HEK293 (cell line): ENCODE measurements around the gene SLC38A1.

Experiments
- CTCF ChIA-PET: fragments of 350-600 bp; formaldehyde crosslinking; extraction: SDS; loops from one replicate; lab custom pipeline; 2021; ENCODE audit warnings: antibody characterized with exemption; lab: Yijun Ruan, JAX
- POLR2A ChIA-PET: fragments of 300-600 bp; formaldehyde crosslinking; extraction: SDS; loops from one replicate; lab custom pipeline; 2020; ENCODE audit warnings: antibody characterized with exemption, inconsistent platforms; lab: Yijun Ruan, JAX
- H3K27ac ChIP-seq: fragments of 200-500 bp; sonication (Bioruptor generic); 2 replicates; pipeline ENCODE4 v1.5.1; 2014; ENCODE audit warnings: low read depth, low read length, control low read depth, inconsistent platforms; ENCODE audit errors: extremely low read depth
- H3K36me3 ChIP-seq, 2 experiments: fragments of 200-500 bp in 1 of 2; sonication (Bioruptor generic) in 1 of 2; 1 replicate in 1 of 2; 2 replicates in 1 of 2; pipeline ENCODE4 v1.5.1; 2014 to 2017; ENCODE audit warnings: inconsistent platforms in 2 of 2, low read length in 2 of 2; ENCODE audit not compliant: control insufficient read depth in 2 of 2, insufficient read depth in 1 of 2
- H3K4me1 ChIP-seq: fragments of 200-500 bp; sonication (Bioruptor generic); 2 replicates; pipeline ENCODE4 v1.5.1; 2014; ENCODE audit warnings: mild to moderate bottlenecking, low read length, inconsistent platforms; ENCODE audit not compliant: control insufficient read depth, insufficient read depth
- H3K4me3 ChIP-seq: 2 replicates; pipeline ENCODE4 v1.5.1; 2011; ENCODE audit warnings: low read depth, mild to moderate bottlenecking, control low read depth, low read length, moderate library complexity
- H3K9me3 ChIP-seq: fragments of 200-500 bp; sonication (Bioruptor generic); 2 replicates; pipeline ENCODE4 v1.5.1; 2014; ENCODE audit warnings: low read depth, low read length, inconsistent platforms; ENCODE audit not compliant: control insufficient read depth, insufficient read depth
- BCL11B ChIP-seq: fragments of 450-650 bp; formaldehyde crosslinking; IDR thresholded peaks from 2 replicates; pipeline ENCODE4 v1.5.1; 2016; ENCODE audit warnings: low read depth, missing biosample characterization, missing genetic modification characterization
- PRDM1 ChIP-seq: fragments of 450-650 bp; formaldehyde crosslinking; IDR thresholded peaks from 2 replicates; pipeline ENCODE4; 2016; ENCODE audit warnings: missing biosample characterization, missing genetic modification characterization
- REPIN1 ChIP-seq: fragments of 450-650 bp; formaldehyde crosslinking; IDR thresholded peaks from 2 replicates; pipeline ENCODE4 v1.5.1; 2017; ENCODE audit warnings: missing biosample characterization, missing genetic modification characterization, low read depth
- SCRT1 ChIP-seq: fragments of 450-650 bp; formaldehyde crosslinking; IDR thresholded peaks from 2 replicates; pipeline ENCODE4 v1.5.1; 2016; ENCODE audit warnings: missing biosample characterization, missing genetic modification characterization, borderline replicate concordance
- SP2 ChIP-seq: fragments of 450-650 bp; formaldehyde crosslinking; IDR thresholded peaks from 2 replicates; pipeline ENCODE4 v1.5.1; 2016; ENCODE audit warnings: missing biosample characterization, missing genetic modification characterization
- ZBTB1 ChIP-seq: fragments of 450-650 bp; formaldehyde crosslinking; IDR thresholded peaks from 2 replicates; pipeline ENCODE4 v1.5.1; 2016; ENCODE audit warnings: missing biosample characterization, missing genetic modification characterization
- ZFP69B ChIP-seq: fragments of 450-650 bp; formaldehyde crosslinking; IDR thresholded peaks from 2 replicates; pipeline ENCODE4 v1.5.1; 2016; ENCODE audit warnings: missing biosample characterization, missing genetic modification characterization
- ZNF138 ChIP-seq: fragments of 450-650 bp; formaldehyde crosslinking; IDR thresholded peaks from 2 replicates; pipeline ENCODE4 v1.5.1; 2016; ENCODE audit warnings: missing biosample characterization, missing genetic modification characterization, borderline replicate concordance
- ZNF16 ChIP-seq: fragments of 450-650 bp; formaldehyde crosslinking; IDR thresholded peaks from 2 replicates; pipeline ENCODE4 v1.5.1; 2016; ENCODE audit warnings: low read depth, missing biosample characterization, missing genetic modification characterization
- ZNF169 ChIP-seq: fragments of 450-650 bp; formaldehyde crosslinking; IDR thresholded peaks from 2 replicates; pipeline ENCODE4 v1.5.1; 2016; ENCODE audit warnings: missing biosample characterization, missing genetic modification characterization
- ZNF211 ChIP-seq: fragments of 450-650 bp; formaldehyde crosslinking; IDR thresholded peaks from 2 replicates; pipeline ENCODE4 v1.5.1; 2016; ENCODE audit warnings: low read depth, missing biosample characterization, missing genetic modification characterization
- ZNF335 ChIP-seq: fragments of 450-650 bp; formaldehyde crosslinking; conservative IDR thresholded peaks from 2 replicates; pipeline ENCODE4 v1.5.1; 2016; ENCODE audit warnings: missing biosample characterization, missing genetic modification characterization
- ZNF416 ChIP-seq: fragments of 450-650 bp; formaldehyde crosslinking; IDR thresholded peaks from 2 replicates; pipeline ENCODE4 v1.5.1; 2016; ENCODE audit warnings: missing biosample characterization, missing genetic modification characterization
- ZNF555 ChIP-seq: fragments of 450-650 bp; formaldehyde crosslinking; conservative IDR thresholded peaks from 2 replicates; pipeline ENCODE4 v1.5.1; 2017; ENCODE audit warnings: missing biosample characterization, mild to moderate bottlenecking, missing genetic modification characterization, inconsistent platforms
- ZNF560 ChIP-seq: fragments of 450-650 bp; formaldehyde crosslinking; IDR thresholded peaks from 2 replicates; pipeline ENCODE4 v1.5.1; 2017; ENCODE audit warnings: missing biosample characterization, missing genetic modification characterization, borderline replicate concordance
- ZNF561 ChIP-seq: fragments of 450-650 bp; IDR thresholded peaks from 2 replicates; pipeline ENCODE4 v1.5.1; 2018; ENCODE audit warnings: missing biosample characterization, missing genetic modification characterization, borderline replicate concordance
- ZNF677 ChIP-seq: fragments of 450-650 bp; IDR thresholded peaks from 2 replicates; pipeline ENCODE4 v1.5.0; 2018; ENCODE audit warnings: missing biosample characterization, mild to moderate bottlenecking, missing genetic modification characterization, moderate library complexity
- ZNF768 ChIP-seq: fragments of 450-650 bp; formaldehyde crosslinking; IDR thresholded peaks from 2 replicates; pipeline ENCODE4 v1.5.1; 2018; ENCODE audit warnings: missing biosample characterization, mild to moderate bottlenecking, missing genetic modification characterization
- ZNF776 ChIP-seq: fragments of 450-650 bp; formaldehyde crosslinking; IDR thresholded peaks from 2 replicates; pipeline ENCODE4 v1.5.0; 2017; ENCODE audit warnings: missing biosample characterization, missing genetic modification characterization, borderline replicate concordance
- ZNF843 ChIP-seq: fragments of 450-650 bp; formaldehyde crosslinking; IDR thresholded peaks from 2 replicates; pipeline ENCODE4 v1.5.1; 2016; ENCODE audit warnings: missing biosample characterization, missing genetic modification characterization
- TF ChIP-seq, protein P1 (sequence below): fragments of 450-650 bp; formaldehyde crosslinking; IDR thresholded peaks from 2 replicates; pipeline ENCODE4 v1.5.1; 2016; ENCODE audit warnings: missing biosample characterization, missing genetic modification characterization
- TF ChIP-seq, protein P2 (sequence below): fragments of 450-650 bp; formaldehyde crosslinking; IDR thresholded peaks from 2 replicates; pipeline ENCODE4 v1.5.1; 2016; ENCODE audit warnings: missing biosample characterization, missing genetic modification characterization
- TF ChIP-seq, protein P3 (sequence below): fragments of 450-650 bp; formaldehyde crosslinking; IDR thresholded peaks from 2 replicates; pipeline ENCODE4 v1.5.1; 2016; ENCODE audit warnings: missing biosample characterization, missing genetic modification characterization
- TF ChIP-seq, protein P4 (sequence below): fragments of 450-650 bp; formaldehyde crosslinking; IDR thresholded peaks from 2 replicates; pipeline ENCODE4 v1.5.1; 2016; ENCODE audit warnings: missing biosample characterization, missing genetic modification characterization

Gene SLC38A1

DNA sequence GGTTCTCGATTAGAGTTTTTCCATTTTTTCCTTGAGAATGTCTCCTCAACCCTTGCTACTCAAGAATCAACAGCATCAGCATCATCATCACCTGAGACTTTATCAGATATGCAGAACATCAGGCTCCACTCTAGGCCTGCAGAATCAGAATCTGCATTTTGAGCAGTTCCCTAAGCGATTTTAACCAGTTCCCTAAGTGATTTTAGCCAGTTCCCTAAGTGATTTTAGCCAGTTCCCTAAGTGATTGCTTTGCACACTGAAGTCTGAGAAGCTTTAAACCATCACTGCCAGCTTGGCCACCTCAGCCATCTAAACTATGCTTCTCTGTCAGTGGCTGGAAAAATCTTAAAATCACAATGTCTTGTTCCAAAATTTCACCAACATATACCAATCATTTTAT is 29.4 kb upstream of the SLC38A1 start (continued):
- TF ChIP-seq ZNF561 (no peak), ZNF169 (no peak), BCL11B (tag by site-specific recombination) (no peak), ZBTB1 (tag by site-specific recombination) (no peak), ZNF138 (tag by site-specific recombination) (no peak)
- TF ChIP-seq, protein P1, sequence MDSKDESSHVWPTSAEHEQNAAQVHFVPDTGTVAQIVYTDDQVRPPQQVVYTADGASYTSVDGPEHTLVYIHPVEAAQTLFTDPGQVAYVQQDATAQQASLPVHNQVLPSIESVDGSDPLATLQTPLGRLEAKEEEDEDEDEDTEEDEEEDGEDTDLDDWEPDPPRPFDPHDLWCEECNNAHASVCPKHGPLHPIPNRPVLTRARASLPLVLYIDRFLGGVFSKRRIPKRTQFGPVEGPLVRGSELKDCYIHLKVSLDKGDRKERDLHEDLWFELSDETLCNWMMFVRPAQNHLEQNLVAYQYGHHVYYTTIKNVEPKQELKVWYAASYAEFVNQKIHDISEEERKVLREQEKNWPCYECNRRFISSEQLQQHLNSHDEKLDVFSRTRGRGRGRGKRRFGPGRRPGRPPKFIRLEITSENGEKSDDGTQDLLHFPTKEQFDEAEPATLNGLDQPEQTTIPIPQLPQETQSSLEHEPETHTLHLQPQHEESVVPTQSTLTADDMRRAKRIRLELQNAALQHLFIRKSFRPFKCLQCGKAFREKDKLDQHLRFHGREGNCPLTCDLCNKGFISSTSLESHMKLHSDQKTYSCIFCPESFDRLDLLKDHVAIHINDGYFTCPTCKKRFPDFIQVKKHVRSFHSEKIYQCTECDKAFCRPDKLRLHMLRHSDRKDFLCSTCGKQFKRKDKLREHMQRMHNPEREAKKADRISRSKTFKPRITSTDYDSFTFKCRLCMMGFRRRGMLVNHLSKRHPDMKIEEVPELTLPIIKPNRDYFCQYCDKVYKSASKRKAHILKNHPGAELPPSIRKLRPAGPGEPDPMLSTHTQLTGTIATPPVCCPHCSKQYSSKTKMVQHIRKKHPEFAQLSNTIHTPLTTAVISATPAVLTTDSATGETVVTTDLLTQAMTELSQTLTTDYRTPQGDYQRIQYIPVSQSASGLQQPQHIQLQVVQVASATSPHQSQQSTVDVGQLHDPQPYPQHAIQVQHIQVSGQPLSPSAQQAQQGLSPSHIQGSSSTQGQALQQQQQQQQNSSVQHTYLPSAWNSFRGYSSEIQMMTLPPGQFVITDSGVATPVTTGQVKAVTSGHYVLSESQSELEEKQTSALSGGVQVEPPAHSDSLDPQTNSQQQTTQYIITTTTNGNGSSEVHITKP (tag by site-specific recombination) = no peak

DNA sequence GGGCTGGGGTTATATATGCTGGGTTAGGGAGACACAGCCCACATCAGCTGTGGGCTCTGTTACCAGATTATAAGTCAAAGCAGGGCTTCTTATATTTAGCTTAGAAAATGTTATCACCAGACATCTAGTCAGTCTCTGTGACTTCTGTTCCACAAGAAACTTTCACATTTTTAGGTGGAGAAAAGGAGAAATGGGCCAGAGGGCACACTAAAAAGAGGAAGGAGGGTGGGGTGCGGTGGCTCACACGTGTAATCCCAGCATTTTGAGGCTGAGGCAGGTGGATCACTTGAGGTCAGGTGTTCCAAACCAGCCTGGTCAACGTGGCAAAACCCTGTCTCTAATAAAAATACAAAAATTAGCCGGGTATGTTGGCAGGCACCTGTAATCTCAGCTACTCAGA is 28.0 kb upstream of the SLC38A1 start:
- H3K9me3 ChIP-seq = no peaks in the 10 kb centered on the region
- H3K27ac ChIP-seq = no peak overlapping the region
- H3K4me3 ChIP-seq = no peak overlapping the region
- ChIA-PET CTCF (interaction anchor here (0.6 to 0.7 kb wide), 2 partner anchors 12 to 27 kb away, joined by 3 read pairs; no protein-coding TSS in a partner anchor), POLR2A (no interaction called here)
- TF ChIP-seq ZFP69B (tag by site-specific recombination) (no peak), ZNF768 (tag by site-specific recombination) (no peak), PRDM1 (no peak), ZNF335 (no peak), ZNF843 (tag by site-specific recombination) (no peak), ZNF677 (tag by site-specific recombination) (no peak), SP2 (tag by site-specific recombination) (no peak), SCRT1 (tag by site-specific recombination) (no peak), ZNF416 (tag by site-specific recombination) (no peak), ZNF560 (tag by site-specific recombination) (no peak), ZNF776 (tag by site-specific recombination) (no peak), ZNF16 (no peak), ZNF555 (tag by site-specific recombination) (no peak), REPIN1 (tag by site-specific recombination) (no peak), ZBTB1 (tag by site-specific recombination) (no peak), ZNF211 (tag by site-specific recombination) (no peak)
- TF ChIP-seq, protein P2, sequence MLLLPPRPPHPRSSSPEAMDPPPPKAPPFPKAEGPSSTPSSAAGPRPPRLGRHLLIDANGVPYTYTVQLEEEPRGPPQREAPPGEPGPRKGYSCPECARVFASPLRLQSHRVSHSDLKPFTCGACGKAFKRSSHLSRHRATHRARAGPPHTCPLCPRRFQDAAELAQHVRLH (tag by site-specific recombination) = no peak
- TF ChIP-seq, protein P3, sequence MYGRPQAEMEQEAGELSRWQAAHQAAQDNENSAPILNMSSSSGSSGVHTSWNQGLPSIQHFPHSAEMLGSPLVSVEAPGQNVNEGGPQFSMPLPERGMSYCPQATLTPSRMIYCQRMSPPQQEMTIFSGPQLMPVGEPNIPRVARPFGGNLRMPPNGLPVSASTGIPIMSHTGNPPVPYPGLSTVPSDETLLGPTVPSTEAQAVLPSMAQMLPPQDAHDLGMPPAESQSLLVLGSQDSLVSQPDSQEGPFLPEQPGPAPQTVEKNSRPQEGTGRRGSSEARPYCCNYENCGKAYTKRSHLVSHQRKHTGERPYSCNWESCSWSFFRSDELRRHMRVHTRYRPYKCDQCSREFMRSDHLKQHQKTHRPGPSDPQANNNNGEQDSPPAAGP (tag by site-specific recombination) = no peak
- TF ChIP-seq, protein P4, sequence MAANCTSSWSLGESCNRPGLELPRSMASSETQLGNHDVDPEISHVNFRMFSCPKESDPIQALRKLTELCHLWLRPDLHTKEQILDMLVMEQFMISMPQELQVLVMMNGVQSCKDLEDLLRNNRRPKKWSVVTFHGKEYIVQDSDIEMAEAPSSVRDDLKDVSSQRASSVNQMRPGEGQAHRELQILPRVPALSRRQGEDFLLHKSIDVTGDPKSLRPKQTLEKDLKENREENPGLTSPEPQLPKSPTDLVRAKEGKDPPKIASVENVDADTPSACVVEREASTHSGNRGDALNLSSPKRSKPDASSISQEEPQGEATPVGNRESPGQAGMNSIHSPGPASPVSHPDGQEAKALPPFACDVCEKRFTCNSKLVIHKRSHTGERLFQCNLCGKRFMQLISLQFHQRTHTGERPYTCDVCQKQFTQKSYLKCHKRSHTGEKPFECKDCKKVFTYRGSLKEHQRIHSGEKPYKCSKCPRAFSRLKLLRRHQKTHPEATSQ (tag by site-specific recombination) = no peak
- no peaks in the 10 kb centered on the region for H3K36me3 ChIP-seq
- no peaks in the 10 kb centered on the region for H3K4me1 ChIP-seq
